Body of pancreas (tissue), 4 donors: Measurements from ENCODE around the gene TPCN2.

ENCODE experiments used
- CTCF ChIP-seq, 7 experiments: fragments of 450-650 bp in 4 of 7; fragments of 200-600 bp in 3 of 7; sonication (generic) in 3 of 7; IDR thresholded peaks; one replicate each; pipeline ENCODE4 v1.5.1; 2016 to 2019; ENCODE audit warnings: antibody characterized with exemption in 7 of 7
- POLR2A ChIP-seq, 3 donors: fragments of 450-650 bp; IDR thresholded peaks; one replicate each; pipeline ENCODE4 v1.6.1; 2016; ENCODE audit warnings: antibody characterized with exemption in 3 of 3, mild to moderate bottlenecking in 2 of 3

GRCh38 chr11:69060806-69061712 is 12.3 kb downstream of the TPCN2 start:
- TF ChIP-seq CTCF (IDR thresholded peaks at IDR 0.05), result no peak
- TF ChIP-seq POLR2A (IDR thresholded peaks at IDR 0.05), result no peak
